ENCODE results near the gene ARSB. TPM values are rescaled to one million over a fixed set of nuclear protein-coding genes. Genes with fewer than 3 reads are reported as not detected.
A peak's percentile ranks its signal among the peaks of the same experiment; 100 is the strongest.

ARSB gene
- total RNA-seq, 1 donor, result 32.7 TPM

DNA sequence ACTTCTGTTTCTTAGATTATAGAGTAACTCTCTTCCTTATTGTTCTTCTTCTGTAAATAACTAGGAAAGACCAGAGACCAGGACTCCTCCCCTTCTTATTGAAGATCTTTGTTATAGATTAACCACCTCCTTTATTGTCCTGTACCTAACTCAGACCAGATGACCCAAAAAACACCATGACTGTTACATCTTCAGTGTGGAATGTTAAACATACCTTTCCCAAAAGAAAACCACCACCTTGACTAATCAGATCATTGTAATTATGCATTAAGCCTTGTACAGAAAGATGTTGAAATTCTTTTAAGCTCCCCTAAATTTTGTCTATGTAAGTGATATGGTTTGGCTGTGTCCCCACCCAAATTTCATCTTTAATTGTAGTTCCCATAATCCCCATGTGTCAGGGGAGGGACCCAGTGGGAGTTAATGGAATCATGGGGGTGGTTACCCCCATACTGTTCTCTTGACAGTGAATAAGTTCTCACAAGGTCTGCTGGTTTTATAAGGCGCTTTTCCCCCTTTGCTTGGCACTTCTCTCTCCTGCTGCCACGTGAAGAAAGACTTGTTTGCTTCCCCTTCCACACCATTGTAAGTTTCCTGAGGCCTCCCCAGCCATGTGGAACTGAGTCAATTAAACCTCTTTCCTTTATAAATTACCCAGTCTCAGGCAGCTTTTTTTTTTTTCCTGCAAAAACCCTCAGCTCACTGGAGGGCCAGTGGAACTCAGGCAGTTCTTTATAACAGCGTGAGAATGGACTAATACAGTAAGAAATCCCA is 26.3 kb downstream of the ARSB start:
- TF ChIP-seq, protein P1, sequence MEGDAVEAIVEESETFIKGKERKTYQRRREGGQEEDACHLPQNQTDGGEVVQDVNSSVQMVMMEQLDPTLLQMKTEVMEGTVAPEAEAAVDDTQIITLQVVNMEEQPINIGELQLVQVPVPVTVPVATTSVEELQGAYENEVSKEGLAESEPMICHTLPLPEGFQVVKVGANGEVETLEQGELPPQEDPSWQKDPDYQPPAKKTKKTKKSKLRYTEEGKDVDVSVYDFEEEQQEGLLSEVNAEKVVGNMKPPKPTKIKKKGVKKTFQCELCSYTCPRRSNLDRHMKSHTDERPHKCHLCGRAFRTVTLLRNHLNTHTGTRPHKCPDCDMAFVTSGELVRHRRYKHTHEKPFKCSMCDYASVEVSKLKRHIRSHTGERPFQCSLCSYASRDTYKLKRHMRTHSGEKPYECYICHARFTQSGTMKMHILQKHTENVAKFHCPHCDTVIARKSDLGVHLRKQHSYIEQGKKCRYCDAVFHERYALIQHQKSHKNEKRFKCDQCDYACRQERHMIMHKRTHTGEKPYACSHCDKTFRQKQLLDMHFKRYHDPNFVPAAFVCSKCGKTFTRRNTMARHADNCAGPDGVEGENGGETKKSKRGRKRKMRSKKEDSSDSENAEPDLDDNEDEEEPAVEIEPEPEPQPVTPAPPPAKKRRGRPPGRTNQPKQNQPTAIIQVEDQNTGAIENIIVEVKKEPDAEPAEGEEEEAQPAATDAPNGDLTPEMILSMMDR (IDR thresholded peaks at IDR 0.05; ENCODE audit: insufficient read depth, low read length), result no peak
- H3K4me3 ChIP-seq (ENCODE audit: low read depth, low read length), result no peak overlapping the region
- DNase-seq (ENCODE audit: low read depth), result no peak

DNA sequence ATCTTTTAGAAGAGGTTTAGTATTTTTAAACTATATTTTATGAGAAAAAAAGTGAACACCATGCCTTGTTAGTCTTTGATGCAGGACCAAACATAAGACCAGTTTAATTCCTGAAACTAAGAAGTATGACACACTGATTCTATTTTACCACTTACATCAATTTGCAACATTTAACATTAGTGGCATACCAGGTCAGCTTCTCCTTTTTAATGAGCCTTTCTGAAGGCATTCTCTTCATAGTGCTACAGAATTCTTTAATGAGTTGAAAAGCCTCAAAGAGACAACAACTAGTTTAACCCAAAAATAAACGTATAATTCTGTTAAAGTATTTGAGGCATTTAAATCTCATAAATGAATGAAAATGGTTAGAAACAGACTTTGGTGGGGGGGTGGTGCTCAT is 28.2 kb downstream of the ARSB start:
- DNase-seq (ENCODE audit: low read depth), result no peak
- TF ChIP-seq, protein P1 (IDR thresholded peaks at IDR 0.05; ENCODE audit: insufficient read depth, low read length), result no peak
- no peak overlapping the region for H3K4me3 ChIP-seq (ENCODE audit: low read depth, low read length)

DNA sequence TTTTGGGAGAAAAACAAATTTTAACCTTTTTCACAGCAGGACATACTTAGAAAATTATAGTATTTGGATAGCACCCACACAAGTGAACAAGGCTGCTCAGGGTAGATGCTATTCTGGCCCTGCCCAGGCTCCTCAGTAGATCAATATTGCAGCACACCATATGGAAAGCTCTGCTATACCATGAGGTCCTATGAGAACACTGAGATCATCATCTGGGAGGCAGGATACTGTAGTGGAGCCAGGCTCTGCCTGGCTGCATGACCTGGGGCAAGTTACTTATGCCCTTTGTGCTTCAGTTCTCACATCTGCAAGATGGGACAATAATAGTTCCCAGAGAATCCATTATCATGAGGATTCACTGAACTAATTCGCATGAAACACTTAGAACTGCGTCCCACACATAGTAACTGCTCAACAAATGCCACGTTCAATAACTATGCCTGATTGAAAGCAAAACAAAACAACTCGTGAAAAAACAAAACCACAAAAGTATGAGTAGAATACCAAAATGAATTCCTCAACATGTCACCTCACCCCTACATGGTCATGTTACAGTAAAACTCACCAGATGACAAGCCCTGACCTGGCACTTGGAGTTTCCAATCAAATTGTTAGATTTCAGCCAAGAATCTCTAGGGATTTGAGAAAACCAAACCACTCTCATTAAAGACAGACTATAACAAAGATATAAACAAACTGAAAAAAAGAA is 31.9 kb downstream of the ARSB start:
- H3K4me3 ChIP-seq (ENCODE audit: low read depth, low read length), result no peak overlapping the region
- no peak for DNase-seq (ENCODE audit: low read depth)
- TF ChIP-seq, protein P1 (IDR thresholded peaks at IDR 0.05; ENCODE audit: insufficient read depth, low read length), result no peak

DNA sequence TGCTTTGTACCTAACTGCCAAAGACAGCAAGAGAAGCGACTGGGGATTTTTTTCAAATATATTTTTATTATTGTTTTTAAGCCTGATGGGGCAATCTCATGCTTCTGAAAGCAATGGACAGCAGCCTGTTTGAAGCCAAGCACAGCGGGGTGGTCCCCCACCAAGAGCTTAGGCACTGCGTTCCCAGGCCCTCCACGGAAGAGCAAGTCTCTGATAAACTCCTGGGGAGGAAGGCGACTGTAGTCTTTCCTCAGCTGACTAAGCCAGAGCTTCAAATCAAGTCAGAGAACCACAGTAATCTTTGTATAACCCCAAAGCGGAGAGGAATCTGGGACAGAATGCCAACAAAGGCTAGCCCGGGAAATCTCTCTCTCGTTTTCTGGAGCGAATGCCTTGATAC is 54.4 kb downstream of the ARSB start:
- peak; percentile 71 for DNase-seq (ENCODE audit: low read depth)
- TF ChIP-seq, protein P1 (IDR thresholded peaks at IDR 0.05; ENCODE audit: insufficient read depth, low read length), result no peak
- H3K4me3 ChIP-seq (ENCODE audit: low read depth, low read length), result no peak overlapping the region

DNA sequence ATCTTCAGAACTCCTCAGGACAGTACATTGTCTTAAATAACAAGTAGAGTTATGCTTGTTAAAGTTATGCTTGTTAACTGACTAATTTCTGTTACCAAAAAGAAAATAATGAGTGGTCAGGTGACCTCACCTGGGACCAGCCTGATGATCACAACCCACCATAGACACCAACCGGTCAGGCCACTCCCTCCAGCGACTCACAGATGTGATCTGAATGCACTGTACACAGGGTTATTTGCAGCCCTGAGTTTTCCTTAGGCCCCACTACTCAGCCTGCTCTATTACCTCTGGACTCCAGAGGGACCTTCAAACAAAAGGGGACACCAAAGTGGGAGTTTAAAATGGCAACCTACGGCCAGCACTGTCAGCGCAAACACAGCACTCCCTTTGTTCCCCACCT is 55.3 kb downstream of the ARSB start:
- TF ChIP-seq, protein P1 (IDR thresholded peaks at IDR 0.05; ENCODE audit: insufficient read depth, low read length), result no peak

DNA sequence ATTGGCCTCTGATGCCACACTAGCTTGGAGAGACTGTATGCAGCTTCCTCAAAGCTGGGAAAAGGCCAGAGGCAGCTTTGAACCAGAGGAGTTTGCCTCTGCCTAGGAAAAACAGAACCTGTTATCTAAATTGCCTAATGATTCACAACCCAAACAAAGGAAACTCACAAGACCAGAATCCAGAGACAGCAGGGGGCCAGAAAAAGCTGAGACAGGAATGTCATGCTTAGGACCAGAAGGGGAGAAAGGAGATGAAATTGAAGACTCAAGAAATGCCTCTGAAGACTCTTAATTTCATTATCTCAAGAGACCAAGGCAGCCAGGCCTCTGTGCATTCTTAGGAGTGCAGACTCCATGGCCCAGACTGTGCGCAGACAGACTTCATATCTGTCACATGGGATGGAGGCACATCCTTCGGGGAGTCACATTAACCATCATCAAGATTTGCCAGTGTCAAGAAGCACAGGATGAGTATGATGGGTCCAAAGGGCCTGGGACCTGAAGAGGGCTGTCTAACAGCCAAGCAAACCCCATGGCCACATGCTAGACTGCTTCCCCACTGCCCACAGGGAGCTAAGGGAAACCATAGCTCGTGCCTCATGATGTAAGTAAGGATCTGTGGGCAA is 57.3 kb downstream of the ARSB start:
- TF ChIP-seq, protein P1 (IDR thresholded peaks at IDR 0.05; ENCODE audit: insufficient read depth, low read length), result no peak
- DNase-seq (ENCODE audit: low read depth), result peak; percentile 88
- H3K4me3 ChIP-seq (ENCODE audit: low read depth, low read length), result no peak overlapping the region

More for the DNA sequence above, 55.3 kb downstream of the ARSB start:
- no peak overlapping the region for H3K4me3 ChIP-seq (ENCODE audit: low read depth, low read length)
- DNase-seq (ENCODE audit: low read depth), result no peak
